GM12878 (cell line): ENCODE data around the gene ZNF467.

ENCODE experiments used
- ESRRA ChIP-seq: IDR thresholded peaks from 2 replicates; pipeline ENCODE4 v1.6.1; 2012; ENCODE audit warnings: mild to moderate bottlenecking, low read length, improper control_type of control experiment
- FOXM1 ChIP-seq: IDR thresholded peaks from 2 replicates; pipeline ENCODE4 v1.6.1; 2012; ENCODE audit warnings: low read depth, mild to moderate bottlenecking, inconsistent platforms, low read length, moderate library complexity
- NR2C2 ChIP-seq: IDR thresholded peaks from 2 replicates; pipeline ENCODE4 v1.6.1; 2011; ENCODE audit warnings: borderline replicate concordance, low read depth; ENCODE audit not compliant: control insufficient read depth, insufficient read length
- PAX5 ChIP-seq: IDR thresholded peaks from 2 replicates; pipeline ENCODE4 v1.6.1; 2011; ENCODE audit warnings: low read depth, low read length, borderline replicate concordance
- PBX3 ChIP-seq: IDR thresholded peaks from 2 replicates; pipeline ENCODE4 v1.6.1; 2011; ENCODE audit warnings: mild to moderate bottlenecking, low read depth, low read length, moderate library complexity; ENCODE audit not compliant: insufficient replicate concordance
- PML ChIP-seq: IDR thresholded peaks from 2 replicates; pipeline ENCODE4 v1.6.1; 2012; ENCODE audit warnings: low read length, inconsistent platforms
- RAD51 ChIP-seq: fragments of 450-650 bp; IDR thresholded peaks from 2 replicates; pipeline ENCODE4 v1.6.1; 2016; ENCODE audit warnings: moderate library complexity, mild to moderate bottlenecking, inconsistent platforms
- SUZ12 ChIP-seq: fragments of 200-600 bp; sonication (generic); IDR thresholded peaks from one replicate; pipeline ENCODE4 v1.6.1; 2018; ENCODE audit warnings: antibody characterized with exemption, mild to moderate bottlenecking; ENCODE audit not compliant: unreplicated experiment

- TF ChIP-seq ESRRA: no peak
- TF ChIP-seq PBX3: no peak
- TF ChIP-seq RAD51: no peak
- no peak for TF ChIP-seq SUZ12
- TF ChIP-seq NR2C2: no peak
- TF ChIP-seq PAX5: no peak
- TF ChIP-seq PML: no peak
- no peak for TF ChIP-seq FOXM1
Observed at GRCh38 chr7:149781921-149782320, 8.5 kb upstream of the ZNF467 start.
